GM18951 (cell line): Measurements from ENCODE around the gene KDM8.

ENCODE experiments used
- POLR2A ChIP-seq: IDR thresholded peaks from 4 replicates; pipeline ENCODE4 v1.6.1; 2011; ENCODE audit warnings: mild to moderate bottlenecking; ENCODE audit not compliant: insufficient read length, insufficient read depth; ENCODE audit errors: extremely low read depth
- in situ Hi-C: fragments of 300-500 bp; cut with MboI; formaldehyde crosslinking; loops from one replicate; pipeline ENCODE4 v1.12.0; 2022; ENCODE audit warnings: low sequenced_read_pairs, mixed read lengths, inconsistent platforms; ENCODE audit not compliant: unreplicated experiment

The KDM8 gene

GRCh38 chr16:27223701-27224100 lies 20.4 kb downstream of the KDM8 start:
- in situ Hi-C loops, result no loop called here
- no peak for TF ChIP-seq POLR2A

GRCh38 chr16:27224271-27224737 lies 21.0 kb downstream of the KDM8 start:
- TF ChIP-seq POLR2A, result no peak

GRCh38 chr16:27224741-27225300 lies 21.5 kb downstream of the KDM8 start:
- no peak for TF ChIP-seq POLR2A
- in situ Hi-C loops, result no loop called here

More at GRCh38 chr16:27224271-27224737, 21.0 kb downstream of the KDM8 start:
- in situ Hi-C loops, result no loop called here

DNA sequence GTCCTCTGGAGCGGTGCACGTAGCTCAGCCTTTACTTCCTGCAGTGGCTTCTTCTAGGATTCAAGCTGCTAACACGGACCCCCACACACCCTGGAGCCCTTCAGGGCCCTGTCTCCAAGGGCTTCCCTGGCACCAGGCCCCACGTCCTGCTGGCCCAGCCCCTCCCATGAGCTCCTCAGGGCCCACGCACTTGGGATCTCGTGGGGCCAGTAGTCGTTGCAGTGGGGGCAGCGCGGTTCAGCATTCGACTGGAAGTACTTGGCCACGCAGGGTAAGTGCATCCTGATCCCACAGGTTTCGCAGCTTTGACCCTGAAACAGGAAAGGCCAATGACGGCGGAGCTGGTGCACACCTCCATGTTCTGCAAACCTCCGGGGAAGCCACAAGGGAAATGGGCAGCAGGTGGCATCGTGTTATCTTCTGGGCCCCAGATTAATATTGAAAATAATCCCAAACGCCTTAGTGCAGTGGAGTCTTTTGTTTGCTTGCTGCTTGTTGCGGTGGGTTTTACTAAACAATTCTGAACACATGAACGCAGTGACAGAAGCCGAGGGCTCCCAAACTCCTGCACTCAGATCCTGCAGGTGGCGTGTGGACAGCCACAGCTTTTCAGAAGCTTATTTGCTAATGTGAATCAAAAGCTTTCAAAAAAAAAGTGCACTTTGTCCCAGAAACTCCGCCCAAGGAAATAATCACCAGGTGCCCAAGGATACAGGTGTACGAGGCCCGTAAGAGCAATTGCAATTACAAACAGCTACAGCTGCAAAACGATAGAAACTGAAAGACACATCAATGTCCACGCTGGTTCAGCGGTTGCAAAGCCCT lies 22.4 kb downstream of the KDM8 start:
- in situ Hi-C loops, result no loop called here
- TF ChIP-seq POLR2A, result no peak

- TF ChIP-seq POLR2A, result no peak
- in situ Hi-C loops, result no loop called here
Observed at GRCh38 chr16:27226476-27226875, 23.1 kb downstream of the KDM8 start.

GRCh38 chr16:27226976-27227705 lies 23.8 kb downstream of the KDM8 start:
- in situ Hi-C loops, result no loop called here
- no peak for TF ChIP-seq POLR2A

- in situ Hi-C loops, result no loop called here
- no peak for TF ChIP-seq POLR2A
Observed at GRCh38 chr16:27228045-27228444, 24.7 kb downstream of the KDM8 start.

GRCh38 chr16:27228621-27229501 lies 25.5 kb downstream of the KDM8 start:
- TF ChIP-seq POLR2A, result no peak
- in situ Hi-C loops, result no loop called here

- in situ Hi-C loops, result no loop called here
Observed at GRCh38 chr16:27229891-27230470, 26.7 kb downstream of the KDM8 start.

DNA sequence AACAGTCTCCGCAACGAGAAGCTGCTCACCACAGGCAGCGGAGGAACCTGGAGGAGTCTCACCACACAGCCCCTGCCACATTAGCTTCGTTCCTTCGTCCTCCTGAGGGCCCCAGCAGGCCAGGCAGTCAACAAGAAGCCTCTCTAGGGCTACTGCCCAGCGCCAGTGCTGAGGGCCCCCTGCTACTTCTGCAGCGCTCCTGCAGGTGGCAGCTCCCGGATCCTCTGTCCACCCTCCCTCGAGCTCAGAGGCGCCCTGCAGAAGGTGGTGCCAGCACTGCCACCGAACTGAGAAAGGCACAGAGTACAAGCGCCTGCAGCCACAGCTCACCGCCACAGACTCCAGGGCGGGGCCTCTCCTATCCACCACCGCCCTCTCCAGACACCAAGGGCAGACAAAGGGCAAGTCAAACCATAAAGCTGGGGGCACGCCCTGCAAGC lies 27.3 kb downstream of the KDM8 start:
- in situ Hi-C loops, result no loop called here
- TF ChIP-seq POLR2A, result no peak

More at GRCh38 chr16:27229891-27230470, 26.7 kb downstream of the KDM8 start:
- TF ChIP-seq POLR2A, result no peak

DNA sequence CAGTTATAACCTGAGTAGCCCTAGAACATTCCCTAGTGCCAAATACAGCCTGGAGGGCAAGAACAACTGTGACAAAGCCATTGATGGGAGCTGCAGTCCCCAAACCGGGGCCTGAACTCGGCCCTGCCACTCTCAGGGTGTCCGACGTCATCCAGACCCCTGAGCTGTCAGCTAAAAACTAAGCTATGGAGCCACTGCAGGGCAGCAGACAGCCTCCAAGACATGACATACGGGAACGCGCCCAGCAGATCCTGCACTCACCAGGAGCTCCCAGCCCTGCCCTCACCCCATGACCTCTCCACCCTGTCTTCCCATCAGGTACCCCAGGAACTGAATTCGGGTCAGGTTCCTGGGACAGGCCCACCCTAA lies 28.4 kb downstream of the KDM8 start:
- in situ Hi-C loops, result no loop called here
- no peak for TF ChIP-seq POLR2A
